Measurements from ENCODE around the gene ATP6V0E2. TPM values are rescaled to one million over a fixed set of nuclear protein-coding genes. Genes with fewer than 3 reads are reported as not detected.

ATP6V0E2 gene
- total RNA-seq, 4 donors from 2014 or later = 9.3 to 33.6 (median 20.6) TPM

DNA sequence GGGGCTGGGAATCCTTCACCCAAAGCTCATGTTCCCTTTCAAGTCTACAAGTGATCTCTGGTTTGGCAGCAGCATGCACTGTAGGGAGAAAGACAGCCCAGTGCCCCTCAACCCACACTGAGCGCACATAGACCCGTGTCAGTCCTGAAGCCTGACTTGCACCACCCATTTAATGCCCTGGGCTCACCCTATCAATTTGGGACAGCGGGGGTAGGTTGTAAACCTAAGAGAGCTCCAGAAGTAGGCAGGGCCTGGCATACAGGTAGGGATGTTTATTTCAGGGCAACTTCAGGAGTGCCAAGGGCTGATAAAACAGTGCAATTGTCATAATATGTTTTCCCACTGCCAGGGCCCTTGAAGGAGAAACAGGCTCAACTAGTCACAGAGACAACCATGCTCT lies 3.5 kb upstream of the ATP6V0E2 start:
- no peak for DNase-seq (ENCODE audit: low spot score in 2 of 2)
- 90 to 91% methylated on average over 3 of the region's 3 CpGs for WGBS, 2 donors
- intact Hi-C loops (cut with DNase I; ENCODE audit: low total_unique reads) = no loop called here
- TF ChIP-seq, protein P1, sequence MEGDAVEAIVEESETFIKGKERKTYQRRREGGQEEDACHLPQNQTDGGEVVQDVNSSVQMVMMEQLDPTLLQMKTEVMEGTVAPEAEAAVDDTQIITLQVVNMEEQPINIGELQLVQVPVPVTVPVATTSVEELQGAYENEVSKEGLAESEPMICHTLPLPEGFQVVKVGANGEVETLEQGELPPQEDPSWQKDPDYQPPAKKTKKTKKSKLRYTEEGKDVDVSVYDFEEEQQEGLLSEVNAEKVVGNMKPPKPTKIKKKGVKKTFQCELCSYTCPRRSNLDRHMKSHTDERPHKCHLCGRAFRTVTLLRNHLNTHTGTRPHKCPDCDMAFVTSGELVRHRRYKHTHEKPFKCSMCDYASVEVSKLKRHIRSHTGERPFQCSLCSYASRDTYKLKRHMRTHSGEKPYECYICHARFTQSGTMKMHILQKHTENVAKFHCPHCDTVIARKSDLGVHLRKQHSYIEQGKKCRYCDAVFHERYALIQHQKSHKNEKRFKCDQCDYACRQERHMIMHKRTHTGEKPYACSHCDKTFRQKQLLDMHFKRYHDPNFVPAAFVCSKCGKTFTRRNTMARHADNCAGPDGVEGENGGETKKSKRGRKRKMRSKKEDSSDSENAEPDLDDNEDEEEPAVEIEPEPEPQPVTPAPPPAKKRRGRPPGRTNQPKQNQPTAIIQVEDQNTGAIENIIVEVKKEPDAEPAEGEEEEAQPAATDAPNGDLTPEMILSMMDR (IDR thresholded peaks at IDR 0.05) = no peak
- no peak for TF ChIP-seq POLR2A (IDR thresholded peaks at IDR 0.05)
- no peak overlapping the region for H3K4me3 ChIP-seq (ENCODE audit: low read depth, poor library complexity, severe bottlenecking)

GRCh38 chr7:149870701-149871483 lies 2.9 kb upstream of the ATP6V0E2 start:
- WGBS, 2 donors = 79 to 84% methylated on average over 12 of the region's 12 CpGs
- intact Hi-C loops (cut with DNase I; ENCODE audit: low total_unique reads) = no loop called here
- DNase-seq (ENCODE audit: low spot score in 2 of 2) = peak; percentile 14 to 84
- H3K4me3 ChIP-seq (ENCODE audit: low read depth, poor library complexity, severe bottlenecking) = no peak overlapping the region
- TF ChIP-seq, protein P1 (IDR thresholded peaks at IDR 0.05) = no peak
- no peak for TF ChIP-seq POLR2A (IDR thresholded peaks at IDR 0.05)

GRCh38 chr7:149871576-149871975 lies 2.2 kb upstream of the ATP6V0E2 start:
- TF ChIP-seq, protein P1 (IDR thresholded peaks at IDR 0.05) = no peak
- TF ChIP-seq POLR2A (IDR thresholded peaks at IDR 0.05) = no peak
- peak; percentile 11 to 59 for DNase-seq (ENCODE audit: low spot score in 2 of 2)
- intact Hi-C loops (cut with DNase I; ENCODE audit: low total_unique reads) = no loop called here
- no peak overlapping the region for H3K4me3 ChIP-seq (ENCODE audit: low read depth, poor library complexity, severe bottlenecking)
- WGBS, 2 donors = 94 to 96% methylated on average over 1 of the region's 1 CpG

GRCh38 chr7:149872419-149873073 lies 1.2 kb upstream of the ATP6V0E2 start:
- no peak for TF ChIP-seq POLR2A (IDR thresholded peaks at IDR 0.05)
- TF ChIP-seq, protein P1 (IDR thresholded peaks at IDR 0.05) = no peak
- intact Hi-C loops (cut with DNase I; ENCODE audit: low total_unique reads) = no loop called here
- DNase-seq (ENCODE audit: low spot score in 2 of 2) = peak; percentile 80 to 94

GRCh38 chr7:149873970-149874643 lies 338 bp downstream of the ATP6V0E2 start:
- intact Hi-C loops (cut with DNase I; ENCODE audit: low total_unique reads) = no loop called here
- DNase-seq (ENCODE audit: low spot score in 2 of 2) = no peak
- TF ChIP-seq, protein P1 (IDR thresholded peaks at IDR 0.05) = no peak
- no peak for TF ChIP-seq POLR2A (IDR thresholded peaks at IDR 0.05)
- peak overlapping the region; percentile 54 for H3K4me3 ChIP-seq (ENCODE audit: low read depth, poor library complexity, severe bottlenecking)
- 14 to 39% methylated on average over 8 to 22 of the region's 46 CpGs for WGBS, 2 donors

More at GRCh38 chr7:149872419-149873073, 1.2 kb upstream of the ATP6V0E2 start:
- 18 to 21% methylated on average over 13 of the region's 13 CpGs for WGBS, 2 donors
- H3K4me3 ChIP-seq (ENCODE audit: low read depth, poor library complexity, severe bottlenecking) = no peak overlapping the region

Data from lower leg skin (tissue), 4 donors.